Endothelial cell of umbilical vein (primary cell): ENCODE data around the gene VEGFC. TPM values are rescaled to one million over a fixed set of nuclear protein-coding genes. Genes with fewer than 3 reads are reported as not detected.

ENCODE experiments used
- BruUV-seq: library from RNA; stranded (reverse); fragments of 400-500 nt; replicated peaks from 2 replicates; lab custom pipeline; 2021; lab: Mats Ljungman, UMichigan
- CTCF ChIA-PET: fragments of 300-600, 350-600 bp; sonication (Branson Sonifier 250); formaldehyde crosslinking; loops from one replicate; lab custom pipeline; 2021; ENCODE audit warnings: antibody characterized with exemption, inconsistent platforms; lab: Charles Lee
- POLR2A ChIA-PET: fragments of 300-600, 350-600 bp; sonication (Branson Sonifier 250); formaldehyde crosslinking; loops from one replicate; lab custom pipeline; 2021; ENCODE audit warnings: antibody characterized with exemption, inconsistent platforms; lab: Charles Lee
- DNase-seq: peaks from one replicate; pipeline ENCODE4 v3.0.0-alpha.2; 2011; ENCODE audit warnings: low read depth, low spot score
- FAIRE-seq: peaks from 2 replicates; lab custom pipeline; 2011; peaks lifted over from hg19 to GRCh38; lab: Jason Lieb, UNC
- H2AFZ ChIP-seq: 2 replicates; pipeline ENCODE4 v1.6.0; 2012; ENCODE audit warnings: low read depth, low read length, control low read depth, inconsistent platforms
- H3K27ac ChIP-seq: 2 replicates; pipeline ENCODE4 v1.5.1; 2011; ENCODE audit warnings: low read depth, mild to moderate bottlenecking, control low read depth, low read length, moderate library complexity; ENCODE audit not compliant: insufficient read depth
- H3K27me3 ChIP-seq, 2 experiments: 2 replicates each; pipeline versions ENCODE4 v1.6.0 to v1.6.1; 2011; ENCODE audit warnings: low read length in 2 of 2, mixed read lengths in 1 of 2; ENCODE audit not compliant: control insufficient read depth in 2 of 2, insufficient read depth in 2 of 2
- H3K36me3 ChIP-seq, 2 experiments: 2 replicates in 1 of 2; 3 replicates in 1 of 2; pipeline ENCODE4 v1.5.1; 2011; ENCODE audit warnings: low read length in 2 of 2, mild to moderate bottlenecking in 1 of 2, moderate library complexity in 1 of 2; ENCODE audit not compliant: control insufficient read depth in 2 of 2, insufficient read depth in 2 of 2; ENCODE audit errors: extremely low read depth in 1 of 2
- H3K4me1 ChIP-seq: 3 replicates; pipeline ENCODE4 v1.5.1; 2011; ENCODE audit warnings: mild to moderate bottlenecking, low read length; ENCODE audit not compliant: control insufficient read depth, insufficient read depth; ENCODE audit errors: extremely low read depth
- H3K4me2 ChIP-seq: 2 replicates; pipeline ENCODE4 v1.6.1; 2011; ENCODE audit warnings: low read length, control low read depth, mixed read lengths; ENCODE audit not compliant: insufficient read depth
- H3K4me3 ChIP-seq, 3 experiments: fragments of 200-600 bp in 1 of 3; sonication (generic), shearing (Covaris generic) in 1 of 3; replicated peaks in 1 of 3; 2 replicates each; pipeline ENCODE4 v1.5.1; 2011 to 2016; ENCODE audit warnings: control low read depth in 3 of 3, low read length in 3 of 3, mild to moderate bottlenecking in 2 of 3, inconsistent platforms in 1 of 3, low read depth in 1 of 3, moderate library complexity in 1 of 3; ENCODE audit not compliant: insufficient read depth in 1 of 3
- H3K79me2 ChIP-seq: 2 replicates; pipeline ENCODE4 v1.6.0; 2012; ENCODE audit warnings: low read length, inconsistent platforms; ENCODE audit not compliant: control insufficient read depth, insufficient read depth
- H3K9ac ChIP-seq: replicated peaks from 2 replicates; pipeline ENCODE3; 2011; ENCODE audit warnings: low read length, control low read depth; ENCODE audit not compliant: insufficient read depth; ENCODE audit errors: extremely low read depth
- H3K9me1 ChIP-seq: replicated peaks from 3 replicates; pipeline ENCODE4 v1.6.0; 2011; ENCODE audit warnings: mild to moderate bottlenecking, low read length; ENCODE audit not compliant: control insufficient read depth, insufficient read depth; ENCODE audit errors: extremely low read depth
- H3K9me3 ChIP-seq: replicated peaks from 2 replicates; pipeline ENCODE4 v1.5.1; 2012; ENCODE audit warnings: low read length, inconsistent platforms; ENCODE audit not compliant: control insufficient read depth, insufficient read depth
- H4K20me1 ChIP-seq: replicated peaks from 2 replicates; pipeline ENCODE3; 2011; ENCODE audit warnings: mild to moderate bottlenecking, low read length; ENCODE audit not compliant: control insufficient read depth, insufficient read depth; ENCODE audit errors: extremely low read depth
- EZH2 ChIP-seq: IDR thresholded peaks from 2 replicates; pipeline ENCODE4 v1.6.1; 2012; ENCODE audit warnings: borderline replicate concordance, low read depth, mild to moderate bottlenecking, moderate library complexity, low read length, inconsistent platforms; ENCODE audit not compliant: severe bottlenecking
- FOS ChIP-seq: IDR thresholded peaks from 2 replicates; pipeline ENCODE4 v1.6.1; 2011; ENCODE audit warnings: mild to moderate bottlenecking, low read length, moderate library complexity, borderline replicate concordance; ENCODE audit not compliant: insufficient read depth
- GATA2 ChIP-seq: IDR thresholded peaks from 2 replicates; pipeline ENCODE4 v1.7.0; 2011; ENCODE audit warnings: low read depth, mild to moderate bottlenecking, moderate library complexity, mixed read lengths, low read length; ENCODE audit not compliant: insufficient read length, insufficient read depth
- JUN ChIP-seq: IDR thresholded peaks from 2 replicates; pipeline ENCODE4 v1.6.1; 2011; ENCODE audit warnings: borderline replicate concordance, low read depth; ENCODE audit not compliant: insufficient read length, insufficient read depth
- MYC ChIP-seq: IDR thresholded peaks from one replicate; pipeline ENCODE4 v1.6.1; 2011; ENCODE audit warnings: mild to moderate bottlenecking, low read depth, low read length
- POLR2A ChIP-seq: IDR thresholded peaks from 2 replicates; pipeline ENCODE4 v1.6.1; 2012; ENCODE audit warnings: low read depth, mild to moderate bottlenecking, control low read depth, low read length
- POLR2AphosphoS5 ChIP-seq: IDR thresholded peaks from 2 replicates; pipeline ENCODE4 v1.6.1; 2012; ENCODE audit warnings: low read depth, mild to moderate bottlenecking, control low read depth, low read length, moderate library complexity; ENCODE audit not compliant: insufficient read depth
- dilution Hi-C: fragments of 300-500 bp; cut with MboI; formaldehyde crosslinking; loops from one replicate; pipeline ENCODE4 v1.15.0; 2019; ENCODE audit warnings: low sequenced_read_pairs; ENCODE audit not compliant: extremely low pct_ligation_motif_present
- intact Hi-C: fragments of 100-400 bp; cut with micrococcal nuclease; formaldehyde crosslinking; loops from one replicate; pipeline ENCODE4 v1.10.0; 2022
- polyA plus RNA-seq, 4 experiments: library from polyadenylated mRNA; depleted of rRNA in 3 of 4; stranded (reverse) in 3 of 4; unstranded in 1 of 4; fragments of >200 nt; gene quantifications; 2 replicates each; pipeline versions ENCODE4 v1.2.1 to v1.2.3, GENCODE V29; 2011 to 2012; ENCODE audit warnings: missing spikeins in 1 of 4
- total RNA-seq: library from RNA; stranded (reverse); gene quantifications from 2 replicates; pipeline ENCODE4 v1.2.3, GENCODE V29; 2021
- TF ChIP-seq, protein P1 (sequence below), 2 donors: IDR thresholded peaks; 1 replicate in 1 of 2; 2 replicates in 1 of 2; pipeline ENCODE4 v1.5.1; 2011; ENCODE audit warnings: low read length in 2 of 2, mild to moderate bottlenecking in 2 of 2, moderate library complexity in 2 of 2, control low read depth in 1 of 2, inconsistent platforms in 1 of 2, low read depth in 1 of 2; ENCODE audit not compliant: insufficient read depth in 1 of 2; ENCODE audit errors: extremely low read depth in 1 of 2
- TF ChIP-seq, protein P2 (sequence below): IDR thresholded peaks from 2 replicates; pipeline ENCODE4 v1.6.1; 2011; ENCODE audit not compliant: insufficient read depth, insufficient read length

The VEGFC gene
- total and polyA plus RNA-seq, 2 donors (not counting 3 experiments of a cell fraction or from before 2014, with no cell fraction given), result 20.4 to 34.9 TPM

DNA sequence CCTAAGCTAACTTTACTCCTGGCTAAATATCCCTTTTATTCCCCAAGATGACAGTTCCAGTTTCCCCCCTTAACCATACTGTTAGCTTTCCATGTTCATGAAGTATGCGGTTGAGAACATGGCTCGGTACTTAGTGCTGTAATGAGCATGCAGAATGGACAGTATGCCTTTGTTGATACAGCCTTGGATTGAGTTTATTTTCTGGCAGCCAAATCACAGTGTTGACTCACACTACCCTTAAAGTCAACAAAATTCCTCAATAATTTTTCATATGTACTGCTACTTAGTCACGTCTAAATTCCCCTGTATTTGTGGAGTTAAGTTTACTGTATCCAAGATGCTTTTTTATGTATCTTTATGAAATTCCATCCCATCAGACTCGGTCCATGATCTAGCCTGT, 1.4 kb upstream of the VEGFC start:
- no peak overlapping the region for H2AFZ ChIP-seq
- CTCF ChIA-PET, result interaction anchor here (1.1 to 8.3 kb wide), 3 partner anchors 12 to 253 kb away, joined by 3 to 151 read pairs (median 3); no protein-coding TSS in a partner anchor
- intact Hi-C loops, result loop anchor here (1.0 to 5.0 kb wide), 8 partner anchors 16 to 528 kb away; no protein-coding TSS in a partner anchor

More for the DNA sequence above, 1.4 kb upstream of the VEGFC start:
- TF ChIP-seq GATA2, result no peak
- TF ChIP-seq EZH2, result no peak
- TF ChIP-seq JUN, result peak; percentile 41
- TF ChIP-seq, protein P1, sequence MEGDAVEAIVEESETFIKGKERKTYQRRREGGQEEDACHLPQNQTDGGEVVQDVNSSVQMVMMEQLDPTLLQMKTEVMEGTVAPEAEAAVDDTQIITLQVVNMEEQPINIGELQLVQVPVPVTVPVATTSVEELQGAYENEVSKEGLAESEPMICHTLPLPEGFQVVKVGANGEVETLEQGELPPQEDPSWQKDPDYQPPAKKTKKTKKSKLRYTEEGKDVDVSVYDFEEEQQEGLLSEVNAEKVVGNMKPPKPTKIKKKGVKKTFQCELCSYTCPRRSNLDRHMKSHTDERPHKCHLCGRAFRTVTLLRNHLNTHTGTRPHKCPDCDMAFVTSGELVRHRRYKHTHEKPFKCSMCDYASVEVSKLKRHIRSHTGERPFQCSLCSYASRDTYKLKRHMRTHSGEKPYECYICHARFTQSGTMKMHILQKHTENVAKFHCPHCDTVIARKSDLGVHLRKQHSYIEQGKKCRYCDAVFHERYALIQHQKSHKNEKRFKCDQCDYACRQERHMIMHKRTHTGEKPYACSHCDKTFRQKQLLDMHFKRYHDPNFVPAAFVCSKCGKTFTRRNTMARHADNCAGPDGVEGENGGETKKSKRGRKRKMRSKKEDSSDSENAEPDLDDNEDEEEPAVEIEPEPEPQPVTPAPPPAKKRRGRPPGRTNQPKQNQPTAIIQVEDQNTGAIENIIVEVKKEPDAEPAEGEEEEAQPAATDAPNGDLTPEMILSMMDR (IDR thresholded peaks at IDR 0.05; ENCODE audit: extremely low read depth in 1 of 2, insufficient read depth in 1 of 2, low read depth in 1 of 2, low read length in 2 of 2), result no peak
- peak; percentile 42 for TF ChIP-seq POLR2AphosphoS5
- peak; percentile 80 for TF ChIP-seq FOS
- TF ChIP-seq, protein P2, sequence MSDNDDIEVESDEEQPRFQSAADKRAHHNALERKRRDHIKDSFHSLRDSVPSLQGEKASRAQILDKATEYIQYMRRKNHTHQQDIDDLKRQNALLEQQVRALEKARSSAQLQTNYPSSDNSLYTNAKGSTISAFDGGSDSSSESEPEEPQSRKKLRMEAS, result no peak
- TF ChIP-seq MYC, result no peak
- peak; percentile 44 for TF ChIP-seq POLR2A
- POLR2A ChIA-PET, result no interaction called here
- Histone ChIP-seq H3K36me3 (no peaks in the 10 kb centered on the region), H3K9ac (peak overlapping the region; percentile 70), H3K27ac (peak overlapping the region; percentile 54), H3K9me3 (no peaks in the 10 kb centered on the region), H4K20me1 (no peaks in the 10 kb centered on the region), H3K9me1 (no peaks in the 10 kb centered on the region), H3K4me2 (peak overlapping the region; percentile 77), H3K27me3 (no peaks in the 10 kb centered on the region), H3K79me2 (peaks cover 33% of the 10 kb centered on the region), H3K4me3 (no peak overlapping the region), H3K4me1 (peaks cover 24% of the 10 kb centered on the region)
- FAIRE-seq (peak; percentile 87), DNase-seq (peak; percentile 92)
- dilution Hi-C loops, result no loop called here
- BruUV-seq, result no TSS peak
